Sigmoid colon (tissue), 3 donors: ENCODE results near the gene COL4A4.

Experiments used
- CTCF ChIP-seq, 4 experiments: fragments of 450-650 bp in 3 of 4; fragments of 200-600 bp in 1 of 4; IDR thresholded peaks; one replicate each; pipeline ENCODE4 v1.5.1; 2016 to 2019; ENCODE audit warnings: antibody characterized with exemption in 4 of 4, mild to moderate bottlenecking in 3 of 4, moderate library complexity in 2 of 4
- POLR2A ChIP-seq, 2 donors: fragments of 450-650 bp; IDR thresholded peaks; one replicate each; pipeline ENCODE4 v1.6.1; 2016; ENCODE audit warnings: antibody characterized with exemption in 2 of 2, mild to moderate bottlenecking in 2 of 2, moderate library complexity in 2 of 2

- TF ChIP-seq CTCF (IDR thresholded peaks at IDR 0.05) (no peak), POLR2A (IDR thresholded peaks at IDR 0.05) (no peak)
Measured at GRCh38 chr2:227134591-227134990, 29.4 kb downstream of the COL4A4 start.
